Testis (tissue), 3 donors: ENCODE measurements around the gene KHK. TPM values are rescaled to one million over a fixed set of nuclear protein-coding genes. Genes with fewer than 3 reads are reported as not detected.

ENCODE experiments used
- DNase-seq: peaks from one replicate; pipeline ENCODE4 v3.0.0-alpha.2; 2019
- H3K27ac ChIP-seq, 2 donors: fragments of 200-600 bp; sonication (generic); one replicate each; pipeline ENCODE4 v1.5.1; 2019
- H3K27me3 ChIP-seq: fragments of 200-600 bp; sonication (generic); one replicate; pipeline ENCODE4 v1.5.1; 2019
- H3K36me3 ChIP-seq: fragments of 200-600 bp; sonication (generic); one replicate; pipeline ENCODE4 v1.5.1; 2017; ENCODE audit warnings: low read depth; ENCODE audit errors: missing control alignments
- H3K4me1 ChIP-seq: fragments of 200-600 bp; sonication (generic); one replicate; pipeline ENCODE4 v1.5.1; 2019
- H3K4me3 ChIP-seq, 2 donors: fragments of 200-600 bp; sonication (generic); one replicate each; pipeline ENCODE4 v1.5.1; 2017 to 2019
- H3K9me3 ChIP-seq: fragments of 200-600 bp; sonication (generic); one replicate; pipeline ENCODE4 v1.5.1; 2017
- POLR2A ChIP-seq: fragments of 450-650 bp; IDR thresholded peaks from one replicate; pipeline ENCODE4 v1.6.1; 2017; ENCODE audit warnings: antibody characterized with exemption, mild to moderate bottlenecking, moderate library complexity
- WGBS, 2 donors: methylation state at CpG; one replicate each; pipeline ENCODE4 v1.1.5; 2018; 5-methylcytosine and 5-hydroxymethylcytosine counted together
- intact Hi-C: fragments of 100-400 bp; cut with DNase I; formaldehyde crosslinking; loops from one replicate; pipeline ENCODE4 v1.15.1; 2023; ENCODE audit warnings: low total_unique reads
- polyA plus RNA-seq: library from polyadenylated mRNA; stranded (reverse); fragments of 350-450 nt; fragmentation: Illumina TruSeq; extraction: RNeasy Lipid Tissue Mini Kit (QIAGEN cat#74804); gene quantifications from one replicate; pipeline ENCODE4 v1.2.3, GENCODE V29; 2014; ENCODE audit warnings: low read depth, low replicate concordance; ENCODE audit not compliant: insufficient read depth
- total RNA-seq, 2 donors: library from RNA; depleted of rRNA; stranded (reverse); fragments of >200 nt; gene quantifications; one replicate each; pipeline ENCODE4 v1.2.3, GENCODE V29; 2016
- TF ChIP-seq, protein P1 (sequence below), 3 experiments: fragments of 450-650 bp in 2 of 3; fragments of 200-600 bp in 1 of 3; sonication (generic) in 1 of 3; IDR thresholded peaks; one replicate each; pipeline ENCODE4 v1.5.1; 2016 to 2019; ENCODE audit warnings: antibody characterized with exemption in 3 of 3, mild to moderate bottlenecking in 2 of 3, moderate library complexity in 1 of 3

KHK gene
- total and polyA plus RNA-seq, 3 donors from 2014 or later: 5.3 to 13.4 (median 11.5) TPM

DNA sequence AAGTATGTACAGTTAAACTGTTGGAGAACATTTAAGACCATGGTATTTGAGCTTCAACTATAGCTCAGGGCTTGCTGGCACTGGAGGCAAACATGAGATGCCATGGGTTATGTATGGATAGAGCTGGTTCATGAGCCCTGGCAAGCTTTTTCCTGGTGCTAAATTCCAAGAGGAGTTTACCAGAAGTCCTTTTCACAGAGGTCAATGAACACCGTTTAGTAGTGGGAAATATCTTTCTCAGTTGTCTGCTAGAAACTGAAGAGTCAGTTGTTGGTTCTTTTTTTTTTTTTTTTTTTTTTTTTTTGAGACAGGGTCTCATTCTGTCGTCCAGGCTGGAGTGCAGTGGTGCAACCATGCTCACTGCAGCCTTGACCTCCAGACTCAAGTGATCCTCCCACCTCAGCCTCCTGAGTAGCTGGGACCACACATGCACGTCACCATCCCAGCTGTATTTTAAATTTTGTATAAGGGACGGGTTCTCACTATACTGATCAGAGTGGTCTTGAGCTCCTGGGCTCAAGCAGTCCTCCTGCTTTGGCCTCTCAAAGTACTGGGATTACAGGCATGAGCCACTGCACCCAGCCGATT is 1.3 kb downstream of the KHK start:
- intact Hi-C loops: loop anchor here (5.0 to 10.0 kb wide), 2 partner anchors 126 to 127 kb away; partner anchors contain the start of genes ATRAID, CAD and SLC5A6
- DNase-seq: no peak
- 71 to 75% methylated on average over 5 of the region's 5 CpGs for WGBS, 2 donors
- Histone ChIP-seq H3K9me3 (no peaks in the 10 kb centered on the region), H3K4me1 (peaks cover 10% of the 10 kb centered on the region), H3K4me3 (no peak overlapping the region), H3K27ac (no peak overlapping the region), H3K27me3 (no peaks in the 10 kb centered on the region), H3K36me3 (no peaks in the 10 kb centered on the region)
- TF ChIP-seq POLR2A: no peak
- TF ChIP-seq, protein P1, sequence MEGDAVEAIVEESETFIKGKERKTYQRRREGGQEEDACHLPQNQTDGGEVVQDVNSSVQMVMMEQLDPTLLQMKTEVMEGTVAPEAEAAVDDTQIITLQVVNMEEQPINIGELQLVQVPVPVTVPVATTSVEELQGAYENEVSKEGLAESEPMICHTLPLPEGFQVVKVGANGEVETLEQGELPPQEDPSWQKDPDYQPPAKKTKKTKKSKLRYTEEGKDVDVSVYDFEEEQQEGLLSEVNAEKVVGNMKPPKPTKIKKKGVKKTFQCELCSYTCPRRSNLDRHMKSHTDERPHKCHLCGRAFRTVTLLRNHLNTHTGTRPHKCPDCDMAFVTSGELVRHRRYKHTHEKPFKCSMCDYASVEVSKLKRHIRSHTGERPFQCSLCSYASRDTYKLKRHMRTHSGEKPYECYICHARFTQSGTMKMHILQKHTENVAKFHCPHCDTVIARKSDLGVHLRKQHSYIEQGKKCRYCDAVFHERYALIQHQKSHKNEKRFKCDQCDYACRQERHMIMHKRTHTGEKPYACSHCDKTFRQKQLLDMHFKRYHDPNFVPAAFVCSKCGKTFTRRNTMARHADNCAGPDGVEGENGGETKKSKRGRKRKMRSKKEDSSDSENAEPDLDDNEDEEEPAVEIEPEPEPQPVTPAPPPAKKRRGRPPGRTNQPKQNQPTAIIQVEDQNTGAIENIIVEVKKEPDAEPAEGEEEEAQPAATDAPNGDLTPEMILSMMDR (IDR thresholded peaks at IDR 0.05): no peak

DNA sequence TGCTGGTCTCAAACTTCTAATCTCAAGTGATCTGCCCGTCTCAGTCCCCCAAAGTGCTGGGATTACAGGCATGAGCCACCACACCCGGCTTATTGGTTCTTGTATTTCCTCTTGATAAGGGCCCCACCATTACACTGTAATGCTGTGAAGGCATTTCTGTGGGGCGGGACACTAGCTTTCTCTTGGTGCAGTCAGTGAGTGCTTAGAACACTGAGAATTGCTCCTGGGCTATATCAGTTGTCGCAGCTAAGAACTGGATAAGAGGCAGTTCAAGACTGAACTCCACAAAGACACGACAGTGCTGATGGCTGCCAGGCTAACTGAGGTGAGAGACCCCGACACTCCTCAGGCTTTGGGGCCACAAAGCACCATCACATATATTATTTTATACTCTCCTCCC is 2.1 kb downstream of the KHK start:
- intact Hi-C loops: loop anchor here (5.0 to 10.0 kb wide), 2 partner anchors 126 kb away; partner anchors contain the start of genes ATRAID, CAD and SLC5A6
- TF ChIP-seq, protein P1 (IDR thresholded peaks at IDR 0.05): no peak
- no peak for TF ChIP-seq POLR2A
- Histone ChIP-seq H3K9me3 (no peaks in the 10 kb centered on the region), H3K36me3 (no peaks in the 10 kb centered on the region), H3K4me1 (peaks cover 13% of the 10 kb centered on the region), H3K27me3 (no peaks in the 10 kb centered on the region), H3K27ac (no peak overlapping the region), H3K4me3 (no peak overlapping the region)
- no peak for DNase-seq
- WGBS, 2 donors: 85 to 87% methylated on average over 6 of the region's 6 CpGs

DNA sequence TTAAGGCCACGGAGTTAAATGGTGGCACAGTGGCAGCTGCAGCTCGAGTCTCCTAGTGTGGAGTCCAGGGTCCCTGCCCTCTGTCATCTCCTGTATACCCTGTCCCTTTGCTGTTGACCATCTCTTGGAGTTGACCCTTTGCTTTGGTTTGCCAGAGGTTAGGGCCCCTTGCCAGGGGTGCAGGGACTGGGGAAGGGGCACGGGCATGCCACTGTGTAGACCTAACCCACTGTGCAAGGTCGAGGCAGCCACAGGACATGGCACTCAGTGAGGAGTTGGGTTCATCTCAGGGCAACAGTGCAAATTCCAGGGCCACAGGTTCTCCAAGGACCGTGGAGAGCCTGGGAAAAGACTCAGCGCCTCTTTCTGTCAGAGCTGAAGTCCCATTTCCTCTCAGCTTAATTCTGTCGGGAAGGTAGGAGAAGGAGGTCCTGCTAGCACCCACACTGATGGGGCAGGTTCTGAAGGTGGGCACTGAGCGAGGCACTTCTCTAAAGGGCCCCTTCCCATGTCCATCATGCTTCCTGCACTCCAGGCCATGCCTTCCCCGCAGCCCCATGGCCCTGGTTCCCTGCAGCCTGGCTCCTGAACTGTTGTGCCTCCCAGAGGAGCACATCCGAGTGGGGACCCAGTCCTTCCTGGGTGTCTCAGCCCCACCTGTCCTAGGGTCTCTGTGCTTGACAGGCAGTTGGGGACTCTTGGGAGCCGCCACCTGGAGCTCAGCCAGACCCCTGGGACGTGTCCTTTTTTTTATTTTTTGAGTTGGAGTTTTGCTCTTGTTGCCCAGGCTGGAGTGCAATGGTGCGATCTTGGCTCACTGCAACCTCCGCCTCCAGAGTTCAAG is 2.8 kb downstream of the KHK start:
- no peak for DNase-seq
- 88 to 93% methylated on average over 14 of the region's 14 CpGs for WGBS, 2 donors

DNA sequence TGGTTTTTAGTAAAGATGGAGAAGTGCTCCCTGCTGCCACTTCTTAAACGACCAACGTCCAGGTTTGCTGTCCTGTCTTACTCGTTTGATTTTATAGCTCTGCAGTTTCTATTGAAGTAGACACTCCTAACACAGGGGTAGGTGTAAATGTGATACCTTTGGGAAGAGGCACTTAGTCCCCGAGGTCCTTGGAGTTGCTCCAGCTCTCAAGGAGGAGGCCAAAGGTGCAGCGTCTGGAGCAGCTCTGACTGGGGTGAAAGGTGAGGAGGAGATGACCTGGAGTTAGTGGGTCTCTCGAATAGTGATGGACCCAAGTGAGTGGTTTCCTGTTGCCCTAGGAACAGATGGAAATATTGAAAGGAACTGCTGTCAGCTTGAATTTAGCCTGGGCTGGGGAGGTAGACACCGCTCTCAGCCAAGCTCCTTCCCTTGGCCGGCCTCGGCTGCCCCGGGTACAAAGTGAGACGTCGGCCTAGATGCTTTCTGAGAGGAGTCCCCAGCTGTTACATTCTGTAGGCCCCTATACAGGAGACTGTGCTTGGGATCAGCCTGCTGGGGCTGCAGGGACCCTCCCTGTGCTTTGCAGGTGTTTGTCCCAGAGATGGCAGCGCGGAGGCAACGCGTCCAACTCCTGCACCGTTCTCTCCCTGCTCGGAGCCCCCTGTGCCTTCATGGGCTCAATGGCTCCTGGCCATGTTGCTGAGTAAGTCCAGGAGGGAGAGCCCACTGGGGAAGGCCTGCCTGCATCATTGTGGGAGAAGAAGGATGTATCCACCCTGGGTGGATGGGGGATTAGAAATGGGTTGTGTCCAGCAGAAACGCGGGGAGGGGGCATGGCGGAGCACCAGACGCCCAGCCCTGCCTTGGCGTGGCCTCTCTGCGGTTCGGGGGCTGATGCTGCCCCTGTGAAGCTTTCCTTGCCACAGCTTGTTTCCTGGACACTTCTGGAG is 5.4 kb downstream of the KHK start:
- WGBS, 2 donors: 68 to 75% methylated on average over 20 to 25 of the region's 25 CpGs
- peak overlapping the region in 1 of 2 donors; percentile 21 for H3K27ac ChIP-seq
- intact Hi-C loops: loop anchor here (10.0 kb wide), 1 partner anchor 213 kb away; the partner anchor contains the start of gene UCN
- H3K4me3 ChIP-seq: no peak overlapping the region
- H3K4me1 ChIP-seq: peaks cover 29% of the 10 kb centered on the region
- no peak for DNase-seq
- H3K27me3 ChIP-seq: no peaks in the 10 kb centered on the region
- TF ChIP-seq, protein P1 (IDR thresholded peaks at IDR 0.05): no peak
- no peak for TF ChIP-seq POLR2A
- H3K36me3 ChIP-seq: no peaks in the 10 kb centered on the region
- no peaks in the 10 kb centered on the region for H3K9me3 ChIP-seq

More for the DNA sequence above, 2.8 kb downstream of the KHK start:
- peaks cover 13% of the 10 kb centered on the region for H3K4me1 ChIP-seq
- H3K27ac ChIP-seq: no peak overlapping the region
- H3K36me3 ChIP-seq: no peaks in the 10 kb centered on the region
- H3K27me3 ChIP-seq: no peaks in the 10 kb centered on the region
- TF ChIP-seq POLR2A: no peak
- TF ChIP-seq, protein P1 (IDR thresholded peaks at IDR 0.05): no peak
- intact Hi-C loops: loop anchor here (5.0 to 10.0 kb wide), 2 partner anchors 125 to 127 kb away; partner anchors contain the start of genes ATRAID, CAD and SLC5A6
- no peaks in the 10 kb centered on the region for H3K9me3 ChIP-seq
- no peak overlapping the region for H3K4me3 ChIP-seq
